ENCODE data around the gene SYT6. TPM values are rescaled to one million over a fixed set of nuclear protein-coding genes. Genes with fewer than 3 reads are reported as not detected.
A peak's percentile ranks its signal among the peaks of the same experiment; 100 is the strongest.

The SYT6 gene
- total RNA-seq, 1 experiment from 2014 or later: 77.2 TPM

DNA sequence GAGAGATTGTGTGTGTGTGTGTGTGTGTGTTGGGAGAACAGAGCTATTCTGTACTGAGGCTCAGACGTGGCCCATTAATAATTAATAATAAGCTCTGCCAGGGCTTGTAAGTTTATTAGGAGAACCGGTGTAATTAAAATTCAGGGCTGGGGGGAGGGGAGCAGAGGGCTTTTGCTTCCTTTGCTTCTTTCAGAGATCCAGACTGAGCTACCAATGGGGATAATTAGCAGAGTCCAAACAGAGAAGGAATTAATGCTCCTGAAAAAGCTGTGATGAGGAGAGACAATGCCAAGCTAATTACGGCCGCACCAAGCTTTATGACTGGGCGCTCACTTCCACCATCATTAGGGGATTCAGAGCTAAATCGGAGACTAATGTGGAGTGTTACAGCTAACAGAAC lies 4.5 kb downstream of the SYT6 start:
- Histone ChIP-seq H3K56ac (ENCODE audit: insufficient read length, low read depth, low read length) (no peak overlapping the region), H3K23ac (ENCODE audit: insufficient read length, low read depth, low read length) (no peak overlapping the region), H4K8ac (replicated peaks; ENCODE audit: insufficient read length, low read depth, low read length) (no peak overlapping the region), H3K9me3 (ENCODE audit: control insufficient read depth, low read depth, low read length) (no peaks in the 10 kb centered on the region), H3K23me2 (ENCODE audit: insufficient read length, low read depth, low read length, poor library complexity, severe bottlenecking) (peaks cover 25% of the 10 kb centered on the region), H3K79me2 (ENCODE audit: insufficient read depth, low read length) (peaks cover 31% of the 10 kb centered on the region; the same call in 1 of the 2 replicates), H2AK5ac (ENCODE audit: insufficient read length, low read length) (no peak overlapping the region), H3K4me2 (ENCODE audit: insufficient read depth, insufficient read length, low read length) (no peak overlapping the region), H3K79me1 (ENCODE audit: insufficient read depth, low read depth, low read length, poor library complexity, severe bottlenecking) (no peaks in the 10 kb centered on the region), H2BK15ac (ENCODE audit: low read depth, low read length) (no peak overlapping the region), H2BK12ac (ENCODE audit: insufficient read length, low read depth, low read length) (no peak overlapping the region), H2BK20ac (ENCODE audit: low read depth, low read length, poor library complexity, severe bottlenecking) (no peak overlapping the region), H3T11ph (ENCODE audit: low read length) (no peak overlapping the region), H3K18ac (ENCODE audit: insufficient read length, low read depth, low read length) (no peak overlapping the region), H4K91ac (ENCODE audit: insufficient read length, low read depth, low read length) (no peak overlapping the region), H3K9ac (ENCODE audit: extremely low read depth, insufficient read length, low read length) (no peak overlapping the region), H2BK5ac (ENCODE audit: insufficient read length, low read length) (no peak overlapping the region), H2BK120ac (ENCODE audit: low read depth, low read length, poor library complexity, severe bottlenecking) (no peak overlapping the region), H4K20me1 (ENCODE audit: control insufficient read depth, insufficient read depth, insufficient read length) (no peaks in the 10 kb centered on the region), H2AFZ (ENCODE audit: low read length) (no peak overlapping the region), H3K14ac (ENCODE audit: insufficient read depth, low read length) (no peak overlapping the region), H3K27ac (ENCODE audit: insufficient read length, low read depth, low read length) (no peak overlapping the region), H3K4me1 (ENCODE audit: insufficient read depth, low read length) (peaks cover 28% of the 10 kb centered on the region), H4K5ac (ENCODE audit: insufficient read length, low read depth, low read length) (no peak overlapping the region), H3K27me3 (ENCODE audit: insufficient read depth, low read length) (no peaks in the 10 kb centered on the region; the same call in 1 of the 2 replicates), H3K4ac (ENCODE audit: low read depth, low read length) (no peak overlapping the region)
- H3K4me1 Mint-ChIP-seq: peaks cover 73 to 77% of the 10 kb centered on the region in 2 experiments
- DNase-seq: no peak
- TF ChIP-seq, protein P1, sequence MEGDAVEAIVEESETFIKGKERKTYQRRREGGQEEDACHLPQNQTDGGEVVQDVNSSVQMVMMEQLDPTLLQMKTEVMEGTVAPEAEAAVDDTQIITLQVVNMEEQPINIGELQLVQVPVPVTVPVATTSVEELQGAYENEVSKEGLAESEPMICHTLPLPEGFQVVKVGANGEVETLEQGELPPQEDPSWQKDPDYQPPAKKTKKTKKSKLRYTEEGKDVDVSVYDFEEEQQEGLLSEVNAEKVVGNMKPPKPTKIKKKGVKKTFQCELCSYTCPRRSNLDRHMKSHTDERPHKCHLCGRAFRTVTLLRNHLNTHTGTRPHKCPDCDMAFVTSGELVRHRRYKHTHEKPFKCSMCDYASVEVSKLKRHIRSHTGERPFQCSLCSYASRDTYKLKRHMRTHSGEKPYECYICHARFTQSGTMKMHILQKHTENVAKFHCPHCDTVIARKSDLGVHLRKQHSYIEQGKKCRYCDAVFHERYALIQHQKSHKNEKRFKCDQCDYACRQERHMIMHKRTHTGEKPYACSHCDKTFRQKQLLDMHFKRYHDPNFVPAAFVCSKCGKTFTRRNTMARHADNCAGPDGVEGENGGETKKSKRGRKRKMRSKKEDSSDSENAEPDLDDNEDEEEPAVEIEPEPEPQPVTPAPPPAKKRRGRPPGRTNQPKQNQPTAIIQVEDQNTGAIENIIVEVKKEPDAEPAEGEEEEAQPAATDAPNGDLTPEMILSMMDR (conservative IDR thresholded peaks at IDR 0.05): no peak
- no peaks in the 10 kb centered on the region for H3K9me3 Mint-ChIP-seq
- peak overlapping the region in 1 of 2 experiments; percentile 9; a peak in 1 of 5 replicates for H3K4me3 Mint-ChIP-seq
- peaks cover 4% of the 10 kb centered on the region for H3K27me3 Mint-ChIP-seq (ENCODE audit: low read depth)
- H3K27ac Mint-ChIP-seq: peak overlapping the region in 1 of 3 experiments; percentile 76; a peak in 2 of 7 replicates
- no CpG with 5 or more reads among the region's 6 CpGs for WGBS (ENCODE audit: extremely low coverage, insufficient read length, low lambda C conversion rate)
- H3K36me3 Mint-ChIP-seq (ENCODE audit: insufficient read depth in 1 of 3, low read depth in 3 of 3): peaks cover 11 to 71% (median 61%) of the 10 kb centered on the region in 3 experiments; a peak in 6 of 7 replicates
